D721Med (cell line): ENCODE data around the gene PRR35.

ENCODE experiments used
- DNase-seq: peaks from one replicate; pipeline ENCODE4 v3.0.0; 2011; ENCODE audit warnings: low spot score; ENCODE audit not compliant: insufficient read length
- FAIRE-seq: peaks from 2 replicates; lab custom pipeline; 2011; peaks lifted over from hg19 to GRCh38; lab: Jason Lieb, UNC
- CTCF ChIP-seq: IDR thresholded peaks from 2 replicates; pipeline ENCODE4 v1.5.1; 2012; ENCODE audit warnings: mild to moderate bottlenecking, control low read depth; ENCODE audit not compliant: insufficient read depth; ENCODE audit errors: missing control alignments

PRR35 gene

GRCh38 chr16:567373-568256 is 7.4 kb downstream of the PRR35 start:
- DNase-seq (no peak), FAIRE-seq (no peak)
- TF ChIP-seq CTCF = no peak

- FAIRE-seq (no peak), DNase-seq (no peak)
- no peak for TF ChIP-seq CTCF
Measured at GRCh38 chr16:568401-569258, 8.4 kb downstream of the PRR35 start.

GRCh38 chr16:569445-570254 is 9.5 kb downstream of the PRR35 start, which contains the start of gene PIGQ:
TSS of gene PIGQ (plus strand) at chr16:569968. CDS start at chr16:574075, 4,107 bp downstream.
- peak; percentile 89 for DNase-seq
- no peak for TF ChIP-seq CTCF
- FAIRE-seq = no peak

GRCh38 chr16:572865-573650 is 12.9 kb downstream of the PRR35 start:
- FAIRE-seq (no peak), DNase-seq (no peak)
- no peak for TF ChIP-seq CTCF

GRCh38 chr16:574021-574760 is 14.0 kb downstream of the PRR35 start:
- no peak for TF ChIP-seq CTCF
- DNase-seq (no peak), FAIRE-seq (no peak)
